ENCODE measurements around the gene METTL25B.
A peak's percentile ranks its signal among the peaks of the same experiment; 100 is the strongest.

Gene METTL25B

DNA sequence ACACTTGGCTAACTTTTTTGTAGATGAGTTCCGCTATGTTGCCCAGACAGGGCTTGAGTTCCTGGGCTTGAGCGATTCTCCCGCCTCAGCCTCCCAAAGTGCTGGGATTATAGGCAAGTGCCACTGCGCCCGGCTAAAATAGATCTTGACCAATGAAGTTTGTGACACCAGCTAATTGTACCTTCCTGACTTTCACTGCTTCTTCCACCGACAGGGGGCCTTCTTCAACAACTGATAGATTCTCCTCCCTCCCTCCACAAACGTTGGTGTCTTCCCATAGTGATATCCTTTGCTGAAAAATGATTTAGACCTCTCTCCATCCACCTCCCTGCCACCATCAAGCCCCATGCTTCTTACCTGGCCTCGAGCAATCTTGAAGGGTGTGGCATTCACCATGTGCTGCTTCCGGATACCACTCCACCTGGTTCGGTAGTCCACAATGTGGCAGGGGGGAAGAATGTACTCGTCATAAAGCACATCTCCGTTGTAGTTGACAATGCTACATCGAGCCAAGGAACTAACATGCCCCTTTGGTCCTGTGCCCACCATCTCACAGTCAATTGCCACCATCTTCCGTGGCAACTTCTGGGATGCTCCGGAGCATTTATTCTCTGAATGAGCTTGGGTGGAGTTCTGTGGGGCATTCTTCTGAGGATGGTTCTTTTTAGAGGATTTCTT is 1.6 kb upstream of the METTL25B start:
- peak; percentile 42 for DNase-seq (ENCODE audit: low spot score)

DNA sequence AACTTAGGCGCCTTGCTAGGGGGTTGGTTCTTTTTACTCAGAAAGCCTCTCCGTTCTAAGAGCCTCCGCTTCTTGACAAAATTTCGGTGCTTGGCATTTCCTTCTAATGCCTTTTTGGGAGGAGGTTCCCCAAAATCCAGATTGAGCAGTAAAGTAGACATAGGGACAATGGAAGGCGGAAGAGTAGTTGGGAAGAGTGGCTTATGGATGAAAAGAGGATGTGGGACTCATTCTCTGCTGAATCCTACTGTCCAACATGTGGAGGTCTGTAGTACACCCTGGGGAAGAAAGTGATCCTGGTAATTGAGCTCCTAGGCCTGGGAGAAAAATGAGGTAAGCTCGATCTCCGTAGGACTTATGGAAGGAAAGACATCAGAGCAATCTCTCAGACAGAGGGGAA is 777 bp upstream of the METTL25B start:
- no peak for DNase-seq (ENCODE audit: low spot score)

DNA sequence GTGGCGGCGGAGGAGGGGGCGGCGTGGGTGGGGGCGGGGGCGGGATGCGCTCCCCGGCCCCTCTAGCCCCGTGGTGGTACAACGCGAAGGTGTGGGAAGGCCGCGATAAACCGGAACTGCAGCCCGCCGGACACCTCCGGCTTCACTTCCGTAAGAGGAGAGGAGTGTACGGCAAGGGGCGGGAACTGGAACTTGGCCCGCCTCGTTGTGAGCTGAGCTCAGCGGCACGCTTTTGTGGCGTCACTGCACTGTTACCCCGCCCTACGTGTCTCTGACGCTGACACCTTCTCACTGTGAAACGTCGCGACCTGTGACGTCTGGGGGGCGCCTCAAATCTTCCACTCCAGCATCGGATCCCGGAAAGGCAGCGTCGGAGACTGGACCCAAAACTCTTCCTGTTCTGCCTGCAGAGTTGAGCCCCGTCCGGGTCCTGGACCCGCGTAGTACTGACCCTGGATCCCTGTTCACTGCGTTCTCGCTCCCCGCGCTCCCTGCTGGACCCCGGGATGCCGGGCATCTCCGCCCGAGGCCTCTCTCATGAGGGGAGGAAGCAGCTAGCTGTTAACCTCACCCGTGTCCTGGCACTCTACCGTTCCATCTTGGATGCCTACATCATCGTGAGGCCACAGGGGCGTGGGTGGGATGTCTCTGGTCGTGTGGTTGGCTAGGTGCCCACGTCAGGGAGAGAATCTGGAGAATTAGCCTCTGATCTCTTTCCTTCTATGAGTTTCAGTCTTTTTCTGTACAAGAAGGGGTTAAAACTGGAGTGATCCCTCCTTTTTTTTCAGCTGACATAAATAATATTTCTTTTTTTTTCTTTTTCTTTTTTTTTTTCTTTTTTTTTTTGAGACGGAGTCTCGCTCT is 562 bp downstream of the METTL25B start, which contains the start of gene ISG20L2:
ISG20L2 (minus strand) TSS at position 168 of the 864 bp plus-strand sequence. CDS start 1,114 bp downstream, outside the sequence.
- DNase-seq (ENCODE audit: low spot score): peak; percentile 92

DNA sequence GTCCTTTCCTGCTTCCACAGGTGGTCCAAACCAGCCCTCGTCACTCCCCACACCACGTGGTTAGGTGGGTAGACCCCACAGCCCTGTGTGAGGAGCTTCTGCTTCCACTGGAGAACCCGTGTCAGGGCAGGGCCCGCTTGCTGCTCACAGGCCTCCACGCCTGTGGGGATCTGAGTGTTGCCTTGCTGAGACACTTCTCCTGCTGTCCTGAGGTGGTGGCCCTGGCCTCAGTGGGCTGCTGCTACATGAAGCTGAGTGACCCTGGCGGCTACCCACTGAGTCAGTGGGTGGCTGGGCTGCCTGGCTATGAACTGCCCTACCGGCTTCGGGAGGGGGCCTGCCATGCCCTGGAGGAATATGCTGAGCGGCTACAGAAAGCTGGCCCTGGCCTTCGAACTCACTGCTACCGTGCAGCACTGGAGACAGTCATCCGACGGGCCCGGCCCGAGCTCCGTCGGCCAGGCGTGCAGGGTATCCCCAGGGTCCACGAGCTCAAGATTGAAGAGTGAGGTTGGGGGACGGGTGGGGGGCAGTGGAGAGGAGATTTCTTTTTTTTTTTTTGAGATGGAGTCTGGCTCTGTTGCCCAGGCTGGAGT is 5.8 kb downstream of the METTL25B start:
- DNase-seq (ENCODE audit: low spot score): no peak

GRCh38 chr1:156738407-156738806 is 10.1 kb downstream of the METTL25B start:
- DNase-seq (ENCODE audit: low spot score): no peak

GRCh38 chr1:156738916-156739315 is 10.6 kb downstream of the METTL25B start:
- no peak for DNase-seq (ENCODE audit: low spot score)

GRCh38 chr1:156740237-156740740 is 12.0 kb downstream of the METTL25B start:
- no peak for DNase-seq (ENCODE audit: low spot score)

GRCh38 chr1:156740741-156741480 is 12.6 kb downstream of the METTL25B start, which contains the start of gene MRPL24:
TSS of gene MRPL24 (minus strand) at chr1:156741088. CDS start at chr1:156738704, 2,384 bp downstream.
- DNase-seq (ENCODE audit: low spot score): peak; percentile 99

DNA sequence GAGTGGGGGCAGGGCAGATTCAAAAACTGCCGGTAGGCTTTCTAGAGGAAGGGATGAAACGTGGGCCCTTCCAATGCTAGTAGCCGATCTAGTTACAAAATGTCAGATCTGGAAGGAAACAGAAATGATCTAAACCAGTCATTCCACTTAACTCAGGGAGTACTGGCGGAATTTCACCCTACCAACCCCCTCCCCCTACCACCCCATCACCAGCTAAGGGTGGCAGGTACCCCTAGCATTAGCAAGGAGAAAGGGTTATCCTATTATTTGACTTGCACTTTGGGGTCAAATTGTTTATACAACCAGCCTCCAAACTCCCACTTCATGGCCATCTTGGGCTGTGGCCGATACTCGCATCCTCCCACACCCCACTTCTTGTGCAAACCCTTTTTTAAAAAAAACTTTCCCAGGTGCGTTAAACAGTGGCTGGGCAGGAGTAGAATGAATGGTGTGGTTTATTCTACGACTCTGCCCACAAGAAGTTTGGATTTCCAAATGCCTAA is 13.3 kb downstream of the METTL25B start:
- DNase-seq (ENCODE audit: low spot score): no peak

DNA sequence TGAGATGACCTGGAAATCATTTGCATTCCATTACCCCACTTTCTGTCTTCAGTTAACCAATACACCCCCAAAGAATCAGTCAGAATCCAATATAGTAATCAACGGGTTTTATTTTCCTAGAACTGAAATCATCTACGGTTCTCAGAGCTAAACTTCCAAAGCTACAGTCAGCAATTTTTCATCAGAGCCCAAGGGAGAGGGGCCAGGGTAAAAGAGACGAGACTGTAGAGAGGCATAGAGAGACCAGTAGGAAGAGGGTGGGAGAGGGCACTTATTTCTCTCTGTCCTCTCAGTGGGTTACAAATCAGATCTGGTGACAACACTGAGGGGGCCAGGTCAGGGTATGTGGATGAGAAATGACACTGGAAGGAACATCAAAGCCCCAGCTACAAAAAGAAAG is 13.7 kb downstream of the METTL25B start:
- DNase-seq (ENCODE audit: low spot score): no peak

GRCh38 chr1:156742801-156743200 is 14.5 kb downstream of the METTL25B start:
- DNase-seq (ENCODE audit: low spot score): no peak

- DNase-seq (ENCODE audit: low spot score): no peak
Observed at GRCh38 chr1:156743367-156744302, 15.4 kb downstream of the METTL25B start.

GRCh38 chr1:156744344-156744743 is 16.1 kb downstream of the METTL25B start:
- no peak for DNase-seq (ENCODE audit: low spot score)

- no peak for DNase-seq (ENCODE audit: low spot score)
Observed at GRCh38 chr1:156744786-156745419, 16.6 kb downstream of the METTL25B start.

DNA sequence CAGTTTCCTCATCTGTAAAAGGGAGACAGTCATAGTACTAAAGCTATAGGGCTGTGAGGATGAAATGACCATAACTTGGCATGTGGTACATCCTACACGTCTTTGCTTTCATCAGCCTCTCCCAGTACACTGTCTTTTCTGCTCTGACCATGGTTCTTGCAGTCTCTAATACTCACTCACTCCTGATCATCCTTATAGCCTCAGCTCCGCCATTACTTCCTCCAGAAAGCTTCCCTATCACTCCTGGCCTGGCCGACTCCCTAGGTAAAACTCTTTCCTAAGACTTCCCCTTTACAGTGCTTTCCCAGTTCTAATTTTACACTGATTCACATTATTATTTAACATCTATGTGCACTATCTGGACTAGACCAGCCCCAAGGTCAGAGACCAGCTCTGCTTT is 17.6 kb downstream of the METTL25B start:
- DNase-seq (ENCODE audit: low spot score): no peak

DNA sequence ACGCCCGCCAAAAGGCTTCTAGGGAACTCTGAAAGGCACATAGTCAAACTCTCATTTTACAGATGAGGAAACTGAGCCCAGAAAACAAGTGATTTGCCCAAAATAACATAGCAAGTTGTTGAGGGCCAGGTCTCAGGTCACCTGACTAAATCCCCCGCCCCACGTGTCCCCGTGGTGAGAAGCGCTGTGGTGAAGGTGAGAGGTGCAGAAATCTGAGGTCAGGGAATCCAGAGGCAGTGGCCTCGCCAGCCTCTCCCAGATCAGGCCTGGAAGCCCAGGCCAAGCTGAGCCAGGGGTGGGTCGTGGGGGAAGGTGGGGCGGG is 18.1 kb downstream of the METTL25B start:
- DNase-seq (ENCODE audit: low spot score): no peak

DNA sequence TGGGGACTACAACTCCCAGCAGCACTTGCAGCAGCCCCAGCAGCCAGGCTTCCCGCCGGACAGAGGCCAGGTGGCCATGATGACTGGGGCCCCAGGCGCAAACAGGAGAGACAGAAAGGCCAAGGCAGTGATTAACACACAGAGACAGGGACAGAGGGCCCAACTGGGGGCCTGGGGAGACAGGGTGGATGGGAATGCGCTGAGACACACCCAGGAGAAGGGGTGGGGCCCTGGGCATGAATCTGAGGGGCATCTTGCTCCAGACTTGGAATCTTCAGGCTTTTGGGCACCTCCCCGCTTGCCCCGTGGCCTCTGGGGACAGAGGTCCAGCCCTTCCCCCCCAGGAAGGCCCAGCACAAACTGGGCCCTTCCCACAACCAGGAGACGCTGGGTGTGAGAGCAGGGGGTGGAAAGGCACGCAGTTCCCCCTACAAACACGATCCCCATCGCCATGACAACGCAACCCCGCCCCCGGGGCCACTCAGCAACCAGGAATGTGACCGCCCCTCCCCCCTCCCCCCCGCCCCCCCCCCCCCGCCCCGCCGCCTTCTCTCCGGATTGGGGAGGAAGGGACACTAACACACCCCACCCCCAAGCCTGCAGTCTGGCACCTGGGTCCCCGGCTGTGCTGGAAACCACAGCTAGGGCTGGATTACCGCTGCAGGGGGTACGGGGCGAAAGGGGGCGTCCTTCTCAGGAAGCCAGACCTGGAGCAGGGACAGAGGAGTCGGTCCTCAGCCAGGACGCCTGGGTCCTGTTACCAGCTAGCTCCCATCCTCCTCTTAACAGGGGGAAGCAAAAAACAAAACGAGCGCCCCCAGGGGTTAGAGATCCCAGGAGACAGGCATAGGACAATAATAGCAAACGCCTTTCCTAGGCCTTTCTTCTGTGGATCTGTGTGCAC is 18.7 kb downstream of the METTL25B start:
- peak; percentile 54 for DNase-seq (ENCODE audit: low spot score)

- DNase-seq (ENCODE audit: low spot score): no peak
Observed at GRCh38 chr1:156747742-156748669, 19.7 kb downstream of the METTL25B start.
